SJCRH30 (cell line): Measurements from ENCODE around the gene SPI1. TPM values are rescaled to one million over a fixed set of nuclear protein-coding genes. Genes with fewer than 3 reads are reported as not detected.
"Not testable (repeated sequence)": the region's sequence is repeated elsewhere in the genome, so short reads cannot be mapped to it uniquely, and the experiment has no call there.

Source experiments
- DNase-seq, 2 experiments: peaks; one replicate each; pipeline ENCODE4 v3.0.0-alpha.2; 2015 to 2020
- H3K27ac ChIP-seq: fragments of 250-450 bp; sonication (Bioruptor Pico); 2 replicates; pipeline ENCODE4 v1.5.1; 2020; ENCODE audit warnings: mild to moderate bottlenecking, moderate library complexity
- H3K27me3 ChIP-seq: fragments of 250-450 bp; sonication (Bioruptor Pico); 2 replicates; pipeline ENCODE4 v1.5.1; 2020; ENCODE audit warnings: mild to moderate bottlenecking, moderate library complexity
- H3K36me3 ChIP-seq: fragments of 250-450 bp; sonication (Bioruptor Pico); 2 replicates; pipeline ENCODE4 v1.5.1; 2020; ENCODE audit warnings: mild to moderate bottlenecking, moderate library complexity
- H3K4me1 ChIP-seq: fragments of 250-450 bp; sonication (Bioruptor Pico); 2 replicates; pipeline ENCODE4 v1.5.1; 2020; ENCODE audit warnings: mild to moderate bottlenecking, moderate library complexity
- H3K4me3 ChIP-seq: fragments of 250-450 bp; sonication (Bioruptor Pico); 2 replicates; pipeline ENCODE4 v1.5.1; 2020; ENCODE audit warnings: mild to moderate bottlenecking, moderate library complexity
- H3K9me3 ChIP-seq: fragments of 250-450 bp; sonication (Bioruptor Pico); replicated peaks from 2 replicates; pipeline ENCODE4 v1.5.1; 2020; ENCODE audit warnings: mild to moderate bottlenecking, moderate library complexity
- total RNA-seq: library from RNA; depleted of rRNA; stranded (reverse); fragments of >200 nt; shearing (Covaris generic); gene quantifications from 2 replicates; pipeline ENCODE4 v1.2.3, GENCODE V29; 2014; rRNA removed

SPI1 gene
- total RNA-seq, 1 experiment from 2014 or later = not detected

DNA sequence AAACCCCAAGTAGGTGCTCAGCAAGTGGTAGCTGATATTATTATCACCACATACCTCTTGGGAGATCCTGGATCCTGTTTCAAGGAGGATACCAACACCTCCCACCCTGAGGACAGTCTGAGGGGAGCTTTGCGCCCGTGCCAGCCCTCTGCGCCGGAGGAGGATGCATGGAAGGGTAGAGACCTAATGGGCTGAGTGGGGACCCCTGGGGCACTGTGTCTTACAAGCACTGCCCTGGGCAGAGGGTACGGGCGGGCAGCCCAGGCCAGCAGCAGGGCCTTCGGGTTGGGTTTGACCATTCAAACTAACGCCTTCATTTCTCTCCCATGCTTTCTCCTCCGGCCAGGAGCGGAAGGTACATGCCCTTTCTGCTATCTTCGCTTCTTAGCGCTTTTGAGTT, 52.1 kb downstream of the SPI1 start:
- Histone ChIP-seq H3K4me1 (no peaks in the 10 kb centered on the region; the same call in 1 of the 2 replicates), H3K36me3 (peaks cover 4% of the 10 kb centered on the region), H3K27ac (no peak overlapping the region), H3K4me3 (no peak overlapping the region), H3K27me3 (no peaks in the 10 kb centered on the region), H3K9me3 (no peaks in the 10 kb centered on the region)
- DNase-seq = no peak

DNA sequence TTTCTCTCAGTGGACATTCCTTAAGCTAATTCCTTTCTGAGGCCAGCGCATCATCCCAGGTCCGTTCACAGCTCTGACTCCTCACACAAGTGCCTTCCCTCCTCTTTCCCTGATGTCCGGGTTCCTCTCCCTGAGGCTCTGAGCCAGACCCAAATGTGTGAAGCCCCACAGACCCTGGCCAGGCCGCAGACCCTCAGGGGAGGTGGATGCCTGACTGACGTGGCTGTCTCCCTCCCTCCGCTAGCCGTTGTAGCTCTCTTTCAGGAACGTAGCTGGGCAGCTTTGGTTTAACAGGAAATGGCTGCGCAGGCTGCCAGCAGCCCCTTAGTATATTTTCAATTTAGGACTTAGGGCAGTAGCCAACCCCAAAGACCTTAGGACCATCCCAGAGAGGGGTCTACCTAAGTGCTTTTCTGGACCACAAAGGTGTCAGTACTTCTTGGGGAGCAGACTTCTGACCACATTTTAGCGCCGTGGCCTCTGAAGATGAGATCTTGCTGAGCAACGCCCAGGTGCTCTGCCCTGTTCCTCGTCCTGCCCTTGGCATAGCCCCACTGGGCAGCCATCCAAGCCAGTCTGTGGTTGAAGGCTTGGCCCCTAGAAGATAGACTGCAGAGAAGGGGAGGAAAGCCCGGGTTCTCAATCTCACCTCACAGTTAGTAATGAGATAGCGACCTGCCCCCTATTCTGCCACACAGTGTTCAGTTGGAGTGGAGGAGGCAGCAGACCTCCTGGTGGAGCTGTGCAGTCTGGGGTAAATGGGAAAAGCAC, 52.9 kb downstream of the SPI1 start:
- no peaks in the 10 kb centered on the region for H3K27me3 ChIP-seq
- no peak overlapping the region for H3K27ac ChIP-seq
- H3K9me3 ChIP-seq = no peaks in the 10 kb centered on the region
- no peak for DNase-seq
- H3K4me3 ChIP-seq = no peak overlapping the region
- H3K4me1 ChIP-seq = no peaks in the 10 kb centered on the region; the same call in 1 of the 2 replicates
- H3K36me3 ChIP-seq = peaks cover 4% of the 10 kb centered on the region

- Histone ChIP-seq H3K27ac (no peak overlapping the region), H3K27me3 (no peaks in the 10 kb centered on the region), H3K9me3 (no peaks in the 10 kb centered on the region), H3K36me3 (peaks cover 4% of the 10 kb centered on the region), H3K4me3 (no peak overlapping the region), H3K4me1 (no peaks in the 10 kb centered on the region)
- DNase-seq = no peak
Observed at GRCh38 chr11:47324520-47324919, 53.8 kb downstream of the SPI1 start.

DNA sequence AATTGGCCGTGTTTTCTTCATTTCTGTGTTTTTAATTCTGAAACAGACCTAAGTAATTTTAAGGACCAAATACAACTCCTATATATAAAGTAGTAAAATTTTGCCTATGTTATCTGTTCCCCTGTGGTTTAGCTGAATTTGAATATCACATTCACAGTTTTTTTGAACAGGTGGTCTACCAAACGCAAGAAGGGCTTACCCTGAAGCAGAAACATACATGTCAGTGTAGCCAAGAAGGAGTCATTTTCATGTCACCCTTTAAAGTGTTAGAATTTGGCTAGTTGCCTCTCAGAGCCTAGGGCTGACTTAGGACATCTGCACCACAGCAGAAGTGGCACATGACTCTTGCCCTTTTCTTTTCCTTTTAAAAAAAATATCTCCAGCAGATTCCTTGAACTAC, 60.2 kb downstream of the SPI1 start:
- Histone ChIP-seq H3K27ac (no peak overlapping the region), H3K9me3 (no peaks in the 10 kb centered on the region), H3K36me3 (peaks cover 23% of the 10 kb centered on the region), H3K27me3 (no peaks in the 10 kb centered on the region), H3K4me1 (no peaks in the 10 kb centered on the region), H3K4me3 (no peak overlapping the region)
- no peak for DNase-seq

GRCh38 chr11:47317064-47317828, 61.1 kb downstream of the SPI1 start:
- DNase-seq = no peak

DNA sequence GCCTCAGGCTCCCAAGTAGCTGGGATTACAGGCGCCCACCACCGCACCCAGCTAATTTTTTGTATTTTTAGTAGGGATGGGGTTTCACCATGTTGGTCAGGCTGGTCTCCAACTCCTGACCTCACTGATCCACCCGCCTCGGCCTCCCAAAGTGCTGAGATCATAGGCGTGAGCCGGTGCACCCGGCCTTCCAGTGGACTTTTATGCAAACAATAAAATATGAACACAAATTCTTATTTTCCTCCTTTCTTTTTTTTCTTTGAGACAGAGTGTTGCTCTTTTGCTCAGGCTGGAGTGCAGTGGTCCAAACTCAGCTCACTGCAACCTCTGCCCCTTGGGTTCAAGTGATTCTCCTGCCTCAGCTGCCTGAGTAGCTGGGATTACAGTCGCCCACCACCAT, 61.8 kb downstream of the SPI1 start:
- H3K27me3 ChIP-seq, H3K4me3 ChIP-seq, H3K4me1 ChIP-seq, DNase-seq, H3K27ac ChIP-seq, H3K9me3 ChIP-seq: not testable (repeated sequence)
- H3K36me3 ChIP-seq = peaks cover 31% of the 10 kb centered on the region

More at GRCh38 chr11:47317064-47317828, 61.1 kb downstream of the SPI1 start:
- no peaks in the 10 kb centered on the region for H3K4me1 ChIP-seq
- no peaks in the 10 kb centered on the region for H3K27me3 ChIP-seq
- H3K36me3 ChIP-seq = peaks cover 29% of the 10 kb centered on the region
- H3K27ac ChIP-seq = no peak overlapping the region
- no peak overlapping the region for H3K4me3 ChIP-seq
- no peaks in the 10 kb centered on the region for H3K9me3 ChIP-seq

DNA sequence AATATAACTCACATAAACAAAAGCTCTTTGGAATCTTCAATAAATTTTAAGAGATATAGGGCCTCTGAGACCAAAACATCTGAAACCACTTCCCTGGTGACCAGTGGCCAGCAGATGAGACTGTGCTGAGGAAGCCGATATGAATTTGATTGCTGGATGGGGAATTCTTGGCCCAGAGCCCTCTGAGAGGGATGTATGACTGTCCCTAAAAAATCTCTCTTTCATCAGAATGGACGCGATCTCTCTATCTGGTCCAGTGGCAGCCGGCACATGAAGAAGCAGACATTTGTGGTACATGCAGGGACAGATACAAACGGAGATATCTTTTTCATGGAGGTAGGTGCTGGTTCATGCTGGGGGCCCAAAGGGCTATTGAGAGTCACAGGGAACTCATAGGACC, 63.4 kb downstream of the SPI1 start:
- Histone ChIP-seq H3K4me3 (no peak overlapping the region), H3K4me1 (no peaks in the 10 kb centered on the region), H3K36me3 (peaks cover 42% of the 10 kb centered on the region), H3K9me3 (no peaks in the 10 kb centered on the region), H3K27me3 (no peaks in the 10 kb centered on the region), H3K27ac (no peak overlapping the region)
- DNase-seq = no peak

GRCh38 chr11:47308050-47308823, 70.1 kb downstream of the SPI1 start:
- Histone ChIP-seq H3K4me3 (no peak overlapping the region), H3K9me3 (no peaks in the 10 kb centered on the region; the same call in 1 of the 2 replicates), H3K36me3 (peaks cover 70% of the 10 kb centered on the region), H3K4me1 (no peaks in the 10 kb centered on the region), H3K27me3 (no peaks in the 10 kb centered on the region), H3K27ac (no peak overlapping the region)
- no peak for DNase-seq

- peaks cover 74% of the 10 kb centered on the region for H3K36me3 ChIP-seq
- no peaks in the 10 kb centered on the region for H3K27me3 ChIP-seq
- H3K9me3 ChIP-seq = peaks cover 10% of the 10 kb centered on the region
- no peak for DNase-seq
- H3K4me3 ChIP-seq = no peak overlapping the region
- H3K4me1 ChIP-seq = no peaks in the 10 kb centered on the region
- H3K27ac ChIP-seq = no peak overlapping the region
Observed at GRCh38 chr11:47306484-47306844, 71.9 kb downstream of the SPI1 start.

DNA sequence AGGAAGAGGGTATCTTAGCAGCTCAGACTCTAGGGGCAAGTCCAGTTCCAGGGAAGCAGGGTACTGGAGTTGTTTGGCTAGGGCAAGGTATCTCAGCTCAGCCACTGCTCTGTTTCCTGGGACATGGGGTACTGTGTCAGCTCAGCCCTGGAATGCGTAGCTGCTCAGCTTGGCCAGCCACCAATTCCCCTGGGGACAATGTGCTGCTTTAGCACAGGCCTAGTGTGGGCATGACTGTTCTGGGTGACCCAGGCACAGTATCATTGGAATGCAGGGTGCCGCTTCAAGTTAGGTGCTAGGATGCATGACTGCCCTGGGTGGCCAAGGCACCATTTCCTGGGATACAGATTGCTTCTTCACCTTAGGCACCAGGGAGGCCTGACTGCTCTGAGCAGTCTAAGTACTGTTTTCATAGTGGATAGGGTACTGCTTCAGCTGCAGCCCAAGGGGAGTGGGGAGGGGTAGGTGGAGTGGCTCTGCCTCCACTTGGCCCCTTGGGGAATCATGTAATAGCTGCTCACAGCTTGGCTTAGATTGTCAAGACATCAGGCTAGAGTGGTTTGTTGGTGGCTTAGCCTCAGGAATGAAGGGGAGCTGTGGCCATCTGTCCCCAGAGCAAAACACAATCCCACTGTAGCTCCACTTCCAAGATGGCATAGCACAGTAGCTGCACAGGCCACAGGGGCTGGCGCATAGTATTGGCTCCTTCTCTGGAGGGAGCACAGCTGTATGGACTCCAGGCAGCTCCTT, 72.4 kb downstream of the SPI1 start:
- Histone ChIP-seq H3K27ac (no peak overlapping the region), H3K27me3 (no peaks in the 10 kb centered on the region), H3K36me3 (peaks cover 78% of the 10 kb centered on the region), H3K9me3 (peaks cover 10% of the 10 kb centered on the region), H3K4me3 (no peak overlapping the region), H3K4me1 (no peaks in the 10 kb centered on the region)
- DNase-seq = no peak

Other genes starting within 250 kb of the SPI1 start
- gene ARFGAP2, start 201.7 kb downstream of the SPI1 start, total RNA-seq = 51.1 and 51.5 TPM in 2 replicates
- 26.7 and 29.0 TPM in 2 replicates for gene PACSIN3, start 192.1 kb downstream of the SPI1 start, total RNA-seq
- gene DDB2, start 163.6 kb downstream of the SPI1 start, total RNA-seq = 10.7 and 11.1 TPM in 2 replicates
- gene ACP2, start 129.7 kb downstream of the SPI1 start, total RNA-seq = 26.2 and 29.6 TPM in 2 replicates
- 4.1 and 6.2 TPM in 2 replicates for gene NR1H3, start 120.6 kb downstream of the SPI1 start, total RNA-seq
- gene MADD, start 108.4 kb downstream of the SPI1 start, total RNA-seq = 28.8 and 29.0 TPM in 2 replicates
- not detected in 2 replicates for gene MYBPC3, start 25.8 kb downstream of the SPI1 start, total RNA-seq
- 17.3 and 24.4 TPM in 2 replicates for gene SLC39A13, start 30.0 kb upstream of the SPI1 start, total RNA-seq
- 236 and 258 TPM in 2 replicates for gene PSMC3, start 47.9 kb upstream of the SPI1 start, total RNA-seq
- gene RAPSN, start 70.6 kb upstream of the SPI1 start, total RNA-seq = 91.3 and 93.5 TPM in 2 replicates
- 107 and 108 TPM in 2 replicates for gene CELF1, start 174.6 kb upstream of the SPI1 start, total RNA-seq
- 47.9 and 53.3 TPM in 2 replicates for gene PTPMT1, start 187.1 kb upstream of the SPI1 start, total RNA-seq
- 19.3 and 22.1 TPM in 2 replicates for gene KBTBD4, start 200.4 kb upstream of the SPI1 start, total RNA-seq
- gene NDUFS3, start 200.5 kb upstream of the SPI1 start, total RNA-seq = 118 and 135 TPM in 2 replicates
- 0.16 and 0.43 TPM in 2 replicates for gene FAM180B, start 208.1 kb upstream of the SPI1 start, total RNA-seq
- not detected in 2 replicates for gene C1QTNF4, start 215.9 kb upstream of the SPI1 start, total RNA-seq